M059J (cell line): ENCODE data around the gene CCDC192. TPM values are rescaled to one million over a fixed set of nuclear protein-coding genes. Genes with fewer than 3 reads are reported as not detected.

Experiments
- DNase-seq: peaks from one replicate; pipeline ENCODE4 v3.0.0-alpha.2; 2012; ENCODE audit warnings: low read depth
- total RNA-seq: library from RNA; depleted of rRNA; stranded (reverse); fragments of >200 nt; shearing (Covaris generic); gene quantifications from 2 replicates; pipeline ENCODE4 v1.2.3, GENCODE V29; 2014

The CCDC192 gene
- total RNA-seq, 1 experiment from 2014 or later = not detected

GRCh38 chr5:127923804-127924570, 220.8 kb downstream of the CCDC192 start:
- DNase-seq = no peak

GRCh38 chr5:127924606-127925005, 221.4 kb downstream of the CCDC192 start:
- DNase-seq = no peak

GRCh38 chr5:127925916-127926315, 222.7 kb downstream of the CCDC192 start:
- peak; percentile 22 for DNase-seq

- DNase-seq = no peak
Measured at GRCh38 chr5:127926974-127927373, 223.8 kb downstream of the CCDC192 start.

- no peak for DNase-seq
Measured at GRCh38 chr5:127928053-127928452, 224.9 kb downstream of the CCDC192 start.

- DNase-seq = peak; percentile 85
Measured at GRCh38 chr5:127930311-127930710, 227.1 kb downstream of the CCDC192 start.

- DNase-seq = no peak
Measured at GRCh38 chr5:127931396-127931795, 228.2 kb downstream of the CCDC192 start.

- no peak for DNase-seq
Measured at GRCh38 chr5:127933348-127933747, 230.2 kb downstream of the CCDC192 start.

- DNase-seq = peak; percentile 98
Measured at GRCh38 chr5:127934791-127935256, 231.6 kb downstream of the CCDC192 start.

- no peak for DNase-seq
Measured at GRCh38 chr5:127935398-127935797, 232.2 kb downstream of the CCDC192 start.

- DNase-seq = no peak
Measured at GRCh38 chr5:127936439-127936972, 233.3 kb downstream of the CCDC192 start.

GRCh38 chr5:127938746-127939145, 235.6 kb downstream of the CCDC192 start:
- DNase-seq = no peak

- DNase-seq = no peak
Measured at GRCh38 chr5:127940854-127941253, 237.7 kb downstream of the CCDC192 start.

- DNase-seq = peak; percentile 48
Measured at GRCh38 chr5:127941646-127942045, 238.5 kb downstream of the CCDC192 start.

- DNase-seq = peak; percentile 58
Measured at GRCh38 chr5:127942246-127943060, 239.3 kb downstream of the CCDC192 start.

- DNase-seq = no peak
Measured at GRCh38 chr5:127943061-127943371, 239.8 kb downstream of the CCDC192 start.

GRCh38 chr5:127944125-127944524, 240.9 kb downstream of the CCDC192 start:
- peak; percentile 57 for DNase-seq

- no peak for DNase-seq
Measured at GRCh38 chr5:127947941-127948340, 244.8 kb downstream of the CCDC192 start.

- peak; percentile 29 for DNase-seq
Measured at GRCh38 chr5:127950707-127951391, 247.7 kb downstream of the CCDC192 start.

- DNase-seq = no peak
Measured at GRCh38 chr5:127951791-127952190, 248.6 kb downstream of the CCDC192 start.

GRCh38 chr5:127957183-127957582, 254.0 kb downstream of the CCDC192 start:
- peak; percentile 90 for DNase-seq

- DNase-seq = no peak
Measured at GRCh38 chr5:127957701-127958239, 254.6 kb downstream of the CCDC192 start.
